HCT116 (cell line): ENCODE results near the gene HIC1. TPM values are rescaled to one million over a fixed set of nuclear protein-coding genes. Genes with fewer than 3 reads are reported as not detected.

Experiments
- ATAC-seq: fragments of 200-7000 bp; cut with Tn5 transposase; 2 replicates; pipeline ENCODE4 v1.9.1; 2020; ENCODE audit warnings: mild to moderate bottlenecking, moderate library complexity
- BruUV-seq: library from RNA; stranded (reverse); fragments of 400-500 nt; replicated peaks from 2 replicates; lab custom pipeline; 2021; lab: Mats Ljungman, UMichigan
- CTCF ChIA-PET: fragments of 300-600 bp; sonication (Branson Sonifier 250); formaldehyde crosslinking; loops from one replicate; lab custom pipeline; 2021; ENCODE audit warnings: antibody characterized with exemption; lab: Charles Lee
- POLR2A ChIA-PET: fragments of 300-600, 350-600 bp; sonication (Branson Sonifier 250); formaldehyde crosslinking; loops from one replicate; lab custom pipeline; 2021; ENCODE audit warnings: antibody characterized with exemption; lab: Charles Lee
- RAD21 ChIA-PET, 2 experiments: fragments of 300-600 bp; sonication (Branson Sonifier 250); formaldehyde crosslinking; loops; one replicate each; lab custom pipeline; 2023; ENCODE audit warnings: low total read pairs in 2 of 2; ENCODE audit not compliant: uncharacterized antibody in 2 of 2, unreplicated experiment in 2 of 2, low non-redundant PET in 1 of 2; lab: Charles Lee
- DNase-seq: peaks from one replicate; pipeline ENCODE4 v3.0.0-alpha.2; 2010; ENCODE audit warnings: low read depth, low spot score
- H2AFZ ChIP-seq: fragments of 200-600 bp; shearing (Covaris generic), sonication (generic); 2 replicates; pipeline ENCODE4 v1.6.1; 2017; ENCODE audit warnings: low read depth, mixed run types, mixed read lengths, antibody characterized with exemption, low read length; ENCODE audit not compliant: poor library complexity, severe bottlenecking
- H3K27ac ChIP-seq: 2 replicates; pipeline ENCODE4 v1.5.1; 2012; ENCODE audit warnings: low read depth, low read length
- H3K27me3 ChIP-seq: fragments of 200-600 bp; sonication (generic); 2 replicates; pipeline ENCODE4 v1.6.1; 2016; ENCODE audit warnings: mixed run types, low read length, mixed read lengths; ENCODE audit not compliant: insufficient read depth
- H3K36me3 ChIP-seq, 2 experiments: fragments of 200-500 bp in 1 of 2; fragments of 200-600 bp in 1 of 2; sonication (Bioruptor generic) in 1 of 2; sonication (generic) in 1 of 2; 2 replicates each; pipeline versions ENCODE4 v1.5.1 to v1.6.1; 2014 to 2016; ENCODE audit warnings: low read length in 2 of 2, inconsistent platforms in 1 of 2, mixed read lengths in 1 of 2, mixed run types in 1 of 2; ENCODE audit not compliant: insufficient read depth in 2 of 2, control insufficient read depth in 1 of 2
- H3K4me1 ChIP-seq, 2 experiments: fragments of 200-600 bp in 1 of 2; sonication (generic) in 1 of 2; 2 replicates each; pipeline versions ENCODE4 v1.5.1 to v1.6.1; 2012 to 2017; ENCODE audit warnings: low read length in 2 of 2, inconsistent platforms in 1 of 2, mild to moderate bottlenecking in 1 of 2, mixed read lengths in 1 of 2, mixed run types in 1 of 2, moderate library complexity in 1 of 2; ENCODE audit not compliant: insufficient read depth in 2 of 2, control insufficient read depth in 1 of 2
- H3K4me2 ChIP-seq: fragments of 200-600 bp; sonication (generic); 2 replicates; pipeline ENCODE4 v1.6.1; 2017; ENCODE audit warnings: mixed run types, low read length, mixed read lengths
- H3K4me3 ChIP-seq, 2 experiments: fragments of 200-600 bp in 1 of 2; sonication (generic) in 1 of 2; replicated peaks in 1 of 2; 2 replicates each; pipeline ENCODE4 v1.5.1; 2011 to 2016; ENCODE audit warnings: low read length in 2 of 2, control low read depth in 1 of 2, low read depth in 1 of 2, mild to moderate bottlenecking in 1 of 2, mixed read lengths in 1 of 2, mixed run types in 1 of 2
- H3K79me2 ChIP-seq: fragments of 200-600 bp; sonication (generic); 2 replicates; pipeline ENCODE4 v1.6.1; 2017; ENCODE audit warnings: mild to moderate bottlenecking, mixed run types, low read length, moderate library complexity, mixed read lengths; ENCODE audit not compliant: insufficient read depth
- H3K9ac ChIP-seq: fragments of 200-600 bp; sonication (generic); 2 replicates; pipeline ENCODE4 v1.6.1; 2016; ENCODE audit warnings: low read length, mixed read lengths
- H3K9me2 ChIP-seq: fragments of 200-600 bp; sonication (generic), shearing (Covaris generic); 2 replicates; pipeline ENCODE4 v1.6.1; 2017; ENCODE audit warnings: mixed run types, mild to moderate bottlenecking, moderate library complexity; ENCODE audit not compliant: insufficient read depth
- H3K9me3 ChIP-seq, 2 experiments: fragments of 200-500 bp in 1 of 2; fragments of 200-600 bp in 1 of 2; sonication (Bioruptor generic) in 1 of 2; sonication (generic) in 1 of 2; 2 replicates each; pipeline ENCODE4 v1.6.1; 2014 to 2017; ENCODE audit warnings: low read length in 2 of 2, mixed read lengths in 2 of 2, inconsistent platforms in 1 of 2, low read depth in 1 of 2, mild to moderate bottlenecking in 1 of 2, mixed run types in 1 of 2, moderate library complexity in 1 of 2; ENCODE audit not compliant: control insufficient read depth in 1 of 2, insufficient read depth in 1 of 2
- H4K20me1 ChIP-seq: fragments of 200-600 bp; sonication (generic), shearing (Covaris generic); 2 replicates; pipeline ENCODE4 v1.6.1; 2017; ENCODE audit warnings: mixed run types, mild to moderate bottlenecking, moderate library complexity; ENCODE audit not compliant: insufficient read depth
- POLR2A ChIP-seq: IDR thresholded peaks from 2 replicates; pipeline ENCODE4 v1.7.0; 2011; ENCODE audit warnings: borderline replicate concordance; ENCODE audit not compliant: insufficient read depth, insufficient read length; ENCODE audit errors: extremely low read depth
- POLR2AphosphoS5 ChIP-seq: IDR thresholded peaks from 2 replicates; pipeline ENCODE4 v1.6.1; 2011; ENCODE audit warnings: mild to moderate bottlenecking, low read depth, low read length, moderate library complexity
- SIN3A ChIP-seq: IDR thresholded peaks from 2 replicates; pipeline ENCODE4 v1.6.1; 2012; ENCODE audit warnings: low read depth
- TCF7L2 ChIP-seq: IDR thresholded peaks from 2 replicates; pipeline ENCODE4 v1.7.0; 2011; ENCODE audit warnings: borderline replicate concordance, inconsistent platforms; ENCODE audit not compliant: insufficient read depth, insufficient read length; ENCODE audit errors: extremely low read depth
- intact Hi-C: fragments of 100-400 bp; cut with micrococcal nuclease; formaldehyde crosslinking; loops from 2 replicates; pipeline ENCODE4 v1.10.0; 2022
- total RNA-seq: library from RNA; stranded (reverse); gene quantifications from one replicate; pipeline ENCODE4 v1.2.1, GENCODE V29; 2021; ENCODE audit not compliant: unreplicated experiment
- TF ChIP-seq, protein P1 (sequence below): IDR thresholded peaks from 2 replicates; pipeline ENCODE4 v1.6.1; 2012
- TF ChIP-seq, protein P2 (sequence below): IDR thresholded peaks from 2 replicates; pipeline ENCODE4 v1.6.1; 2012

The HIC1 gene
- total RNA-seq, 1 experiment from 2014 or later, result 0.64 TPM

DNA sequence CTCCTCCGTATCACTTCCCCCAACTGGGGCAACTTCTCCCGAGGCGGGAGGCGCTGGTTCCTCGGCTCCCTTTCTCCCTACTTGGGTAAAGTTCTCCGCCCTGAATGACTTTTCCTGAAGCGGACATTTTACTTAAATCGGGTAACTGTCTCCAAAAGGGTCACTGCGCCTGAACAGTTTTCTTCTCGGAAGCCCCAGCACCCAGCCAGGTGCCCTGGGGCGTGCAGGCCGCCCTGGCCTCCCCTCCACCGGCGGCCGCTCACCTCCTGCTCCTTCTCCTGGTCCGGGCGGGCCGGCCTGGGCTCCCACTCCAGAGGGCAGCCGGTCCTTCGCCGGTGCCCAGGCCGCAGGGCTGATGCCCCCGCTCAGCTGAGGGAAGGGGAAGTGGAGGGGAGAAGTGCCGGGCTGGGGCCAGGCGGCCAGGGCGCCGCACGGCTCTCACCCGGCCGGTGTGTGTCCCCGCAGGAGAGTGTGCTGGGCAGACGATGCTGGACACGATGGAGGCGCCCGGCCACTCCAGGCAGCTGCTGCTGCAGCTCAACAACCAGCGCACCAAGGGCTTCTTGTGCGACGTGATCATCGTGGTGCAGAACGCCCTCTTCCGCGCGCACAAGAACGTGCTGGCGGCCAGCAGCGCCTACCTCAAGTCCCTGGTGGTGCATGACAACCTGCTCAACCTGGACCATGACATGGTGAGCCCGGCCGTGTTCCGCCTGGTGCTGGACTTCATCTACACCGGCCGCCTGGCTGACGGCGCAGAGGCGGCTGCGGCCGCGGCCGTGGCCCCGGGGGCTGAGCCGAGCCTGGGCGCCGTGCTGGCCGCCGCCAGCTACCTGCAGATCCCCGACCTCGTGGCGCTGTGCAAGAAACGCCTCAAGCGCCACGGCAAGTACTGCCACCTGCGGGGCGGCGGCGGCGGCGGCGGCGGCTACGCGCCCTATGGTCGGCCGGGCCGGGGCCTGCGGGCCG is 1.6 kb downstream of the HIC1 start:
- no peak overlapping the region for H3K9ac ChIP-seq
- no TSS peak for BruUV-seq
- H3K27me3 ChIP-seq, result no peaks in the 10 kb centered on the region
- ChIA-PET POLR2A (no interaction called here), CTCF (interaction anchor here (0.5 to 8.0 kb wide), 3 partner anchors 166 to 188 kb away, joined by 3 to 200 read pairs (median 5); no protein-coding TSS in a partner anchor), RAD21 (interaction anchor here (0.6 to 1.0 kb wide), 2 partner anchors 22 to 188 kb away, joined by 3 to 4 read pairs; no protein-coding TSS in a partner anchor)
- intact Hi-C loops, result no loop called here
- no peak overlapping the region for H3K27ac ChIP-seq
- DNase-seq (no peak), ATAC-seq (no peak)
- H2AFZ ChIP-seq, result no peak overlapping the region
- H3K36me3 ChIP-seq, result no peaks in the 10 kb centered on the region
- no peak overlapping the region for H3K4me2 ChIP-seq
- H3K4me3 ChIP-seq, result no peak overlapping the region
- H3K4me1 ChIP-seq, result peaks cover 0 to 11% of the 10 kb centered on the region in 2 experiments; a peak in 1 of 4 replicates
- no peaks in the 10 kb centered on the region for H4K20me1 ChIP-seq
- H3K9me3 ChIP-seq, result no peaks in the 10 kb centered on the region
- H3K9me2 ChIP-seq, result no peaks in the 10 kb centered on the region
- TF ChIP-seq POLR2A (no peak), SIN3A (no peak), POLR2AphosphoS5 (no peak), TCF7L2 (no peak)
- TF ChIP-seq, protein P1, sequence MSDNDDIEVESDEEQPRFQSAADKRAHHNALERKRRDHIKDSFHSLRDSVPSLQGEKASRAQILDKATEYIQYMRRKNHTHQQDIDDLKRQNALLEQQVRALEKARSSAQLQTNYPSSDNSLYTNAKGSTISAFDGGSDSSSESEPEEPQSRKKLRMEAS, result no peak
- TF ChIP-seq, protein P2, sequence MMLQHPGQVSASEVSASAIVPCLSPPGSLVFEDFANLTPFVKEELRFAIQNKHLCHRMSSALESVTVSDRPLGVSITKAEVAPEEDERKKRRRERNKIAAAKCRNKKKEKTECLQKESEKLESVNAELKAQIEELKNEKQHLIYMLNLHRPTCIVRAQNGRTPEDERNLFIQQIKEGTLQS, result no peak
- no peaks in the 10 kb centered on the region for H3K79me2 ChIP-seq
